Neutrophil (primary cell): ENCODE data around the gene IDUA.

Source experiments
- H3K27ac ChIP-seq: fragments of 200-600 bp; sonication (generic); 2 replicates; pipeline ENCODE4 v1.5.1; 2016; ENCODE audit warnings: mild to moderate bottlenecking, moderate library complexity
- H3K27me3 ChIP-seq: fragments of 200-600 bp; sonication (generic); 2 replicates; pipeline ENCODE4 v1.6.0; 2016; ENCODE audit warnings: mild to moderate bottlenecking
- H3K36me3 ChIP-seq: fragments of 200-600 bp; sonication (generic); 2 replicates; pipeline ENCODE4 v1.5.1; 2017
- H3K4me1 ChIP-seq, 2 experiments: fragments of 200-600 bp in 1 of 2; sonication (generic) in 1 of 2; 1 replicate in 1 of 2; 2 replicates in 1 of 2; pipeline versions ENCODE4 v1.5.1 to v1.6.1; 2013 to 2016; ENCODE audit warnings: low read depth in 1 of 2, low read length in 1 of 2, mild to moderate bottlenecking in 1 of 2, moderate library complexity in 1 of 2; ENCODE audit not compliant: control insufficient read depth in 1 of 2, insufficient read depth in 1 of 2
- H3K4me3 ChIP-seq, 2 experiments: fragments of 200-600 bp in 1 of 2; sonication (generic) in 1 of 2; 1 replicate in 1 of 2; 2 replicates in 1 of 2; pipeline ENCODE4 v1.5.1; 2013 to 2016; ENCODE audit warnings: low read depth in 1 of 2, low read length in 1 of 2, mild to moderate bottlenecking in 1 of 2, moderate library complexity in 1 of 2
- H3K9me3 ChIP-seq: fragments of 200-600 bp; sonication (generic); 2 replicates; pipeline ENCODE4 v1.5.1; 2016
- TF ChIP-seq, protein P1 (sequence below): fragments of 200-600 bp; sonication (generic); IDR thresholded peaks from 2 replicates; pipeline ENCODE4 v1.5.1; 2016; ENCODE audit warnings: antibody characterized with exemption

IDUA gene

GRCh38 chr4:987624-988513 is 1.0 kb downstream of the IDUA start:
- TF ChIP-seq, protein P1, sequence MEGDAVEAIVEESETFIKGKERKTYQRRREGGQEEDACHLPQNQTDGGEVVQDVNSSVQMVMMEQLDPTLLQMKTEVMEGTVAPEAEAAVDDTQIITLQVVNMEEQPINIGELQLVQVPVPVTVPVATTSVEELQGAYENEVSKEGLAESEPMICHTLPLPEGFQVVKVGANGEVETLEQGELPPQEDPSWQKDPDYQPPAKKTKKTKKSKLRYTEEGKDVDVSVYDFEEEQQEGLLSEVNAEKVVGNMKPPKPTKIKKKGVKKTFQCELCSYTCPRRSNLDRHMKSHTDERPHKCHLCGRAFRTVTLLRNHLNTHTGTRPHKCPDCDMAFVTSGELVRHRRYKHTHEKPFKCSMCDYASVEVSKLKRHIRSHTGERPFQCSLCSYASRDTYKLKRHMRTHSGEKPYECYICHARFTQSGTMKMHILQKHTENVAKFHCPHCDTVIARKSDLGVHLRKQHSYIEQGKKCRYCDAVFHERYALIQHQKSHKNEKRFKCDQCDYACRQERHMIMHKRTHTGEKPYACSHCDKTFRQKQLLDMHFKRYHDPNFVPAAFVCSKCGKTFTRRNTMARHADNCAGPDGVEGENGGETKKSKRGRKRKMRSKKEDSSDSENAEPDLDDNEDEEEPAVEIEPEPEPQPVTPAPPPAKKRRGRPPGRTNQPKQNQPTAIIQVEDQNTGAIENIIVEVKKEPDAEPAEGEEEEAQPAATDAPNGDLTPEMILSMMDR = no peak
- Histone ChIP-seq H3K27me3 (peaks cover 10% of the 10 kb centered on the region), H3K4me1 (peaks cover 19 to 24% of the 10 kb centered on the region in 2 experiments), H3K4me3 (peak overlapping the region; percentile 61 to 73), H3K9me3 (no peaks in the 10 kb centered on the region), H3K27ac (no peak overlapping the region), H3K36me3 (no peaks in the 10 kb centered on the region)

- Histone ChIP-seq H3K27me3 (peaks cover 10% of the 10 kb centered on the region), H3K36me3 (no peaks in the 10 kb centered on the region), H3K27ac (no peak overlapping the region), H3K4me1 (peaks cover 19 to 24% of the 10 kb centered on the region in 2 experiments), H3K9me3 (no peaks in the 10 kb centered on the region), H3K4me3 (no peak overlapping the region)
- TF ChIP-seq, protein P1 = no peak
Measured at GRCh38 chr4:988726-989721, 2.2 kb downstream of the IDUA start.

DNA sequence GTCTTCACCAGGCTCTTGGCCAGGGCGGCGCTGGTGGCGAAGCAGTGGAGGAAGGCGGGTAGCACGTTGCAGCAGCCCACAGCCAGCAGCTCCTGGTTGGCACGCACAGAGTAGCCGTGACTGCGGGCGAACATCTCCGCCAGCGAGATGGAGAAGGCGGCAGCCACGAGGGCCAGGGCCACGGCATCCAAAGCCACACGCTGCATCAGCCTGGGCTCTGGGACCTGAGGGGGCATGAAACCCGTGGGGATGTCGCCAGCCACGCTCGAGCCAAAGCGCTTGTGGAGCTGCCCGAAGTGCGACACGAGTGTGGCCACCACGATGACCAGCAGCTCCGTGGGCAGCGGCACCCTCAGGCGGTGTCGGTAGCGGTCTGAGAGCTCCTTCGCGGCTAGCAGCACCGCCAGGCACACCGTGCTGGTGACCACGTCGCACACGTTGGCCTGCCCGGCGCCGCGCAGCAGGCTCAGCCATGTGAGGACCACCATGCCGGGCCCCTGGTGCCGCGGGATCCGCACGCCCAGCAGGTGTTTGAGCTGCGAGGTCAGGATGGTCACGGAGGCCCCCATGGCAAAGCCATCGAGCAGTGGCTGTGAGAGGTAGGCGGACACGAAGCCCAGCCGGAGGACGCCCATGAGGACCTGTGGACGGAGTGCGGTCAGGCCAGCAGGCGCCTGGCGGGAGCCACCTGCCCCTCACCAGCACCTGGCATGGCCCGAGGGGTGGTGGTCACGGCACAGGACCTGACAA is 3.1 kb downstream of the IDUA start:
- H3K27me3 ChIP-seq = peaks cover 7% of the 10 kb centered on the region
- H3K27ac ChIP-seq = no peak overlapping the region
- TF ChIP-seq, protein P1 = no peak
- H3K4me3 ChIP-seq = no peak overlapping the region
- H3K9me3 ChIP-seq = no peaks in the 10 kb centered on the region
- no peaks in the 10 kb centered on the region for H3K36me3 ChIP-seq
- H3K4me1 ChIP-seq = peaks cover 17 to 21% of the 10 kb centered on the region in 2 experiments

- H3K4me1 ChIP-seq = peaks cover 12 to 17% of the 10 kb centered on the region in 2 experiments
Measured at GRCh38 chr4:990746-991367, 4.0 kb downstream of the IDUA start.

More at GRCh38 chr4:990746-991367, 4.0 kb downstream of the IDUA start:
- H3K27me3 ChIP-seq = peaks cover 10% of the 10 kb centered on the region
- H3K36me3 ChIP-seq = no peaks in the 10 kb centered on the region
- no peak overlapping the region for H3K4me3 ChIP-seq
- TF ChIP-seq, protein P1 = no peak
- H3K27ac ChIP-seq = no peak overlapping the region
- no peaks in the 10 kb centered on the region for H3K9me3 ChIP-seq
